ENCODE results near the gene SPINK2. TPM values are rescaled to one million over a fixed set of nuclear protein-coding genes. Genes with fewer than 3 reads are reported as not detected.

The SPINK2 gene
- total RNA-seq, 6 experiments from 2014 or later = not detected

- no peak for DNase-seq
- H3K27me3 ChIP-seq = no peaks in the 10 kb centered on the region
- TF ChIP-seq CTCF (IDR thresholded peaks at IDR 0.05) (no peak), POLR2A (IDR thresholded peaks at IDR 0.05) (no peak)
- H3K4me3 ChIP-seq = no peak overlapping the region
- H3K36me3 ChIP-seq = no peaks in the 10 kb centered on the region
- no peak overlapping the region for H3K27ac ChIP-seq
- no peak for ATAC-seq
- no peaks in the 10 kb centered on the region for H3K4me1 ChIP-seq
- intact Hi-C loops (cut with DNase I) = no loop called here
- no peaks in the 10 kb centered on the region for H3K9me3 ChIP-seq
- 31% methylated on average over 2 of the region's 2 CpGs for WGBS (ENCODE audit: insufficient coverage, low coverage, low lambda C conversion rate, missing lambda C conversion rate)
These were observed 18.0 kb downstream of the SPINK2 start for GRCh38 chr4:56803471-56803870.

- DNase-seq = peak; percentile 83 to 85 (median 84)
- Histone ChIP-seq H3K4me1 (no peaks in the 10 kb centered on the region), H3K27ac (peak overlapping the region; percentile 30 to 52 (median 50)), H3K36me3 (no peaks in the 10 kb centered on the region), H3K4me3 (peak overlapping the region; percentile 32 to 63 (median 58)), H3K9me3 (no peaks in the 10 kb centered on the region), H3K27me3 (no peaks in the 10 kb centered on the region)
- WGBS (ENCODE audit: insufficient coverage, low coverage, low lambda C conversion rate, missing lambda C conversion rate) = 4% methylated on average over 19 of the region's 19 CpGs
- peak; percentile 99 to 100 (median 100) for ATAC-seq
- intact Hi-C loops (cut with DNase I) = no loop called here
- TF ChIP-seq POLR2A (IDR thresholded peaks at IDR 0.05) (no peak), CTCF (IDR thresholded peaks at IDR 0.05) (peak; percentile 82 to 92 (median 86))
These were observed 21.4 kb downstream of the SPINK2 start for GRCh38 chr4:56799824-56800756.

GRCh38 chr4:56799161-56799759 is 22.2 kb downstream of the SPINK2 start:
- Histone ChIP-seq H3K27ac (no peak overlapping the region), H3K27me3 (no peaks in the 10 kb centered on the region), H3K9me3 (no peaks in the 10 kb centered on the region), H3K4me3 (peak overlapping the region in 2 of 3 donors; percentile 32 to 63), H3K4me1 (no peaks in the 10 kb centered on the region), H3K36me3 (no peaks in the 10 kb centered on the region)
- TF ChIP-seq POLR2A (IDR thresholded peaks at IDR 0.05) (no peak), CTCF (IDR thresholded peaks at IDR 0.05) (no peak)
- DNase-seq (no peak), ATAC-seq (peak in 1 of 4 donors; percentile 8)
- 66% methylated on average over 11 of the region's 11 CpGs for WGBS (ENCODE audit: insufficient coverage, low coverage, low lambda C conversion rate, missing lambda C conversion rate)
- intact Hi-C loops (cut with DNase I) = no loop called here

GRCh38 chr4:56796211-56796610 is 25.3 kb downstream of the SPINK2 start:
- no peaks in the 10 kb centered on the region for H3K4me1 ChIP-seq
- no peaks in the 10 kb centered on the region for H3K27me3 ChIP-seq
- no peaks in the 10 kb centered on the region for H3K9me3 ChIP-seq
- ATAC-seq (no peak), DNase-seq (no peak)
- H3K27ac ChIP-seq = no peak overlapping the region
- WGBS (ENCODE audit: insufficient coverage, low coverage, low lambda C conversion rate, missing lambda C conversion rate) = 68% methylated on average over 2 of the region's 3 CpGs
- TF ChIP-seq POLR2A (IDR thresholded peaks at IDR 0.05) (no peak), CTCF (IDR thresholded peaks at IDR 0.05) (no peak)
- H3K36me3 ChIP-seq = no peaks in the 10 kb centered on the region
- intact Hi-C loops (cut with DNase I) = no loop called here
- no peak overlapping the region for H3K4me3 ChIP-seq
